Brain microvascular endothelial cell (primary cell): ENCODE results near the gene ILK.

Experiments
- DNase-seq: peaks from one replicate; pipeline ENCODE4 v3.0.0-alpha.2; 2020
- H3K27ac ChIP-seq: fragments of 250-450 bp; sonication (Bioruptor Pico); 2 replicates; pipeline ENCODE4 v1.5.1; 2020; ENCODE audit warnings: mild to moderate bottlenecking, moderate library complexity
- H3K27me3 ChIP-seq: fragments of 250-450 bp; sonication (Bioruptor Pico); replicated peaks from 2 replicates; pipeline ENCODE4 v1.5.1; 2020; ENCODE audit warnings: mild to moderate bottlenecking
- H3K36me3 ChIP-seq: fragments of 250-450 bp; sonication (Bioruptor Pico); replicated peaks from 2 replicates; pipeline ENCODE4 v1.5.1; 2020; ENCODE audit warnings: mild to moderate bottlenecking
- H3K4me3 ChIP-seq: 2 replicates; pipeline ENCODE4 v1.5.1; 2011; ENCODE audit warnings: low read depth, mild to moderate bottlenecking, control low read depth, low read length, moderate library complexity
- CTCF ChIP-seq: IDR thresholded peaks from 2 replicates; pipeline ENCODE4 v1.5.1; 2011; ENCODE audit warnings: low read depth, mild to moderate bottlenecking, moderate library complexity, low read length, control low read depth, inconsistent platforms; ENCODE audit errors: missing control alignments
- in situ Hi-C: cut with HindIII; loops from 2 replicates; pipeline ENCODE4 v1.10.0; 2017; ENCODE audit warnings: low sequenced_read_pairs, low pct_ligation_motif_present

The ILK gene

DNA sequence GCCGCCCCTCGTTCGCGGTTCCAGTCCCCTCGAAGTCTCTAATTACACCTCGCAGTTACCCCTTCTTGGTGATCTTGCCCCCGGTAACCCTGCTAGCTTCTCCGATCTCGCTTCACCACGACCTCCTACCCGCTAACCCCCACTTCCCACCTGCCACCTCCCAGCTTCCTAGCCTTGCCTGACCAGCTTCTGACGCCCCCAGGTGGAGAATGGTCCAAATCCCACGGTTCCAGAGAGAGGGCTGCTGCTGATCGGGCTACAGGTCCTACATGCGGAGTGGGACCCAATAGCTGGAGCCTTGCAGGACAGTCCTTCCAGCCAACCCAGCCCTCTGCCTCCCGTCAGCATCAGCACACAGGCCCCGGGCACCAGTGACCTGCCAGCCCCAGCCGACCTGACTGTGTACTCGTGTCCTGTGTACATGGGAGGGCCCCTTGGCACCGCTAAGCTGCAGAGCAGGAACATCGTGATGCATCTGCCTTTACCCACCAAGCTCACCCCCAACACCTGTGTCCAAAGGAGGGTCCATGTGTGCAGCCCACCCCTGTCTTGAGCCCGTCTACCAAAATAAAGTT, 32.1 kb upstream of the ILK start:
- Histone ChIP-seq H3K27ac (no peak overlapping the region), H3K36me3 (no peaks in the 10 kb centered on the region), H3K4me3 (no peak overlapping the region), H3K27me3 (no peaks in the 10 kb centered on the region)
- TF ChIP-seq CTCF = no peak
- in situ Hi-C loops = no loop called here
- no peak for DNase-seq

GRCh38 chr11:6572215-6572614, 31.4 kb upstream of the ILK start:
- Histone ChIP-seq H3K36me3 (no peaks in the 10 kb centered on the region), H3K4me3 (no peak overlapping the region), H3K27me3 (no peaks in the 10 kb centered on the region), H3K27ac (no peak overlapping the region)
- no peak for TF ChIP-seq CTCF
- in situ Hi-C loops = no loop called here
- peak; percentile 42 for DNase-seq

GRCh38 chr11:6574816-6575715, 28.5 kb upstream of the ILK start:
- no peak for TF ChIP-seq CTCF
- DNase-seq = no peak
- in situ Hi-C loops = no loop called here
- Histone ChIP-seq H3K27ac (no peak overlapping the region), H3K36me3 (no peaks in the 10 kb centered on the region), H3K27me3 (no peaks in the 10 kb centered on the region), H3K4me3 (no peak overlapping the region)

DNA sequence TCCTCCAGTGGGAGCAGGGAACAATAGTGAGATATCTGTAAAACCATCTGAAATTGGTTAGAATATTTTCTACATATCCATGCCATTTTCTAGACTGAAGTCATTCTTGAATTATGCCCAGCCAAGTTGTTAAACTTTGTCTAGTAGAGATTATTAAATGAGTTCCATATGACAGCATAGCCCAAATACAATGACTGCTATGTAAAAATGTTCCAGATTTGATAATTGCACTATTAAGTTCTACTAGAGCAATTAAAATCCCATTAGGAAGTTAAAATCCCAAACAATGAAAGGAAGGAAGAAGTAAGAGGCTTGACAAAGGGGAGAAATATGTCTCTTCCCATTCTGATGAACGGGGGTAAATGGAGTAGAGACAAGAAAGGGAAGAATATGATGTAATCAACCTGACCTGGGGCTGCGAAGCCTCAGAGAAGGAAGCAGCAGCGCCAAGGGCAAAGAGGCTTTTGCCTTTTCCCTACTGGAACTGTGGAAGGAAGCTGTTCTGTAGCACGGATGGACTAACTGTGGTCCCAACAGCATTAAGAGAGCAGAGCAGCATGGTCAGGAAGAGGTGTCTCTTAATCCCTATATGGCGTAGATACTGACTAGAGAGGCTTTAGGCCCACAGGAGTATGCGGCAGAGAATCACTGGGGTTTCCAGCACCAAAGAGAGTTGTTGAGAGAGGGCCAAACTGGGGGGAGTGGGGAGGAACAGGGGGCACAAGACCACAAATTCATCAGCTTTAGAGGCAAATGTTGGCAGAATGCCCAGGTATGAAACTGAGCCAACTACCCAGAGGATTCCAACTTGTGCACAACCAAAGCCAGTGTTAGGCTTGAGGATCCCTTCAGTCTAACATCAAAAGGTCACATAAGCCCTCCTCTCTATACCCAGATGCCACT, 26.9 kb upstream of the ILK start:
- TF ChIP-seq CTCF = no peak
- Histone ChIP-seq H3K4me3 (no peak overlapping the region), H3K36me3 (no peaks in the 10 kb centered on the region), H3K27me3 (no peaks in the 10 kb centered on the region), H3K27ac (no peak overlapping the region)
- in situ Hi-C loops = no loop called here
- no peak for DNase-seq

GRCh38 chr11:6578134-6578533, 25.4 kb upstream of the ILK start:
- in situ Hi-C loops = no loop called here
- no peak for DNase-seq
- Histone ChIP-seq H3K27me3 (no peaks in the 10 kb centered on the region), H3K4me3 (no peak overlapping the region), H3K36me3 (no peaks in the 10 kb centered on the region), H3K27ac (no peak overlapping the region)
- no peak for TF ChIP-seq CTCF
